OCI-LY3 (cell line): Measurements from ENCODE around the gene TPGS1.

Source experiments
- H2AFZ ChIP-seq: fragments of 200-600, 300-600 bp; shearing (Covaris generic); 2 replicates; pipeline ENCODE4 v1.6.0; 2014; ENCODE audit warnings: antibody characterized with exemption, low read depth, low read length
- H3K27ac ChIP-seq: fragments of 200-600, 300-600 bp; sonication (generic); 2 replicates; pipeline ENCODE4 v1.5.1; 2014; ENCODE audit warnings: mild to moderate bottlenecking, low read length, moderate library complexity, mixed read lengths
- H3K27me3 ChIP-seq: fragments of 200-600, 300-600 bp; sonication (generic); 2 replicates; pipeline ENCODE4 v1.6.1; 2014; ENCODE audit warnings: low read depth, low read length, mixed read lengths
- H3K36me3 ChIP-seq: fragments of 200-600, 300-600 bp; sonication (generic); replicated peaks from 2 replicates; pipeline ENCODE3; 2014; ENCODE audit warnings: low read depth, low read length, mixed read lengths
- H3K4me1 ChIP-seq: fragments of 300-600, 200-600 bp; sonication (generic); 2 replicates; pipeline ENCODE4 v1.6.1; 2014; ENCODE audit warnings: low read length, mixed read lengths
- H3K4me2 ChIP-seq: fragments of 200-600, 300-600 bp; sonication (generic); 2 replicates; pipeline ENCODE4 v1.6.1; 2014; ENCODE audit warnings: low read length, mixed read lengths
- H3K4me3 ChIP-seq: fragments of 300-600, 200-600 bp; sonication (generic); 2 replicates; pipeline ENCODE4 v1.5.1; 2014; ENCODE audit warnings: antibody characterized with exemption, mild to moderate bottlenecking, low read length, moderate library complexity
- H3K79me2 ChIP-seq: fragments of 300-600, 200-600 bp; shearing (Covaris generic); 2 replicates; pipeline ENCODE4 v1.6.1; 2014; ENCODE audit warnings: mild to moderate bottlenecking, low read length, mixed read lengths
- H3K9ac ChIP-seq: fragments of 300-600, 200-600 bp; shearing (Covaris generic); 2 replicates; pipeline ENCODE4 v1.6.0; 2014; ENCODE audit warnings: mild to moderate bottlenecking, low read length, moderate library complexity
- H3K9me3 ChIP-seq: fragments of 200-600, 300-600 bp; shearing (Covaris generic); 2 replicates; pipeline ENCODE4 v1.6.1; 2014; ENCODE audit warnings: low read length, mixed read lengths; ENCODE audit not compliant: insufficient read depth
- H4K20me1 ChIP-seq: fragments of 200-600, 300-600 bp; sonication (generic); 2 replicates; pipeline ENCODE4 v1.6.1; 2016; ENCODE audit warnings: low read length, mixed read lengths; ENCODE audit not compliant: insufficient read depth
- CTCF ChIP-seq: fragments of 200-600, 300-600 bp; sonication (generic); IDR thresholded peaks from 2 replicates; pipeline ENCODE4 v1.5.1; 2014; ENCODE audit warnings: antibody characterized with exemption, low read length, low read depth
- EZH2phosphoT487 ChIP-seq: fragments of 200-600 bp; shearing (Covaris generic); IDR thresholded peaks from 2 replicates; pipeline ENCODE4 v1.6.1; 2018; ENCODE audit warnings: antibody characterized with exemption, mixed run types, low read depth

Gene TPGS1

GRCh38 chr19:536031-536880, 29.0 kb downstream of the TPGS1 start:
- Histone ChIP-seq H3K4me2 (no peak overlapping the region), H2AFZ (no peak overlapping the region), H3K36me3 (peaks cover 17% of the 10 kb centered on the region), H3K27me3 (no peaks in the 10 kb centered on the region), H3K4me3 (no peak overlapping the region), H3K4me1 (peaks cover 11% of the 10 kb centered on the region), H3K27ac (no peak overlapping the region), H3K9me3 (no peaks in the 10 kb centered on the region), H3K79me2 (peaks cover 41% of the 10 kb centered on the region), H4K20me1 (peaks cover 21% of the 10 kb centered on the region), H3K9ac (no peak overlapping the region)
- no peak for TF ChIP-seq CTCF
- no peak for TF ChIP-seq EZH2phosphoT487

GRCh38 chr19:536881-537404, 29.6 kb downstream of the TPGS1 start:
- no peak overlapping the region for H3K4me3 ChIP-seq
- H3K79me2 ChIP-seq = peaks cover 37% of the 10 kb centered on the region
- H3K36me3 ChIP-seq = peaks cover 22% of the 10 kb centered on the region

GRCh38 chr19:538641-539428, 31.5 kb downstream of the TPGS1 start:
- H4K20me1 ChIP-seq = peaks cover 8% of the 10 kb centered on the region
- no peak overlapping the region for H3K4me3 ChIP-seq
- no peak overlapping the region for H3K4me2 ChIP-seq
- peaks cover 18% of the 10 kb centered on the region for H3K79me2 ChIP-seq
- no peak overlapping the region for H3K27ac ChIP-seq
- H3K9me3 ChIP-seq = no peaks in the 10 kb centered on the region
- H3K4me1 ChIP-seq = peaks cover under 1% of the 10 kb centered on the region; the same call in 1 of the 2 replicates
- TF ChIP-seq CTCF (no peak), EZH2phosphoT487 (no peak)
- no peak overlapping the region for H3K9ac ChIP-seq
- H3K36me3 ChIP-seq = peaks cover 22% of the 10 kb centered on the region
- H3K27me3 ChIP-seq = no peaks in the 10 kb centered on the region
- no peak overlapping the region for H2AFZ ChIP-seq

More at GRCh38 chr19:536881-537404, 29.6 kb downstream of the TPGS1 start:
- H3K4me1 ChIP-seq = peaks cover 11% of the 10 kb centered on the region
- no peak overlapping the region for H2AFZ ChIP-seq
- no peaks in the 10 kb centered on the region for H3K9me3 ChIP-seq
- no peaks in the 10 kb centered on the region for H3K27me3 ChIP-seq
- TF ChIP-seq CTCF (no peak), EZH2phosphoT487 (no peak)
- no peak overlapping the region for H3K4me2 ChIP-seq
- H3K27ac ChIP-seq = no peak overlapping the region
- no peak overlapping the region for H3K9ac ChIP-seq
- H4K20me1 ChIP-seq = peaks cover 21% of the 10 kb centered on the region
